ENCODE results near the gene MAST2.

The MAST2 gene

DNA sequence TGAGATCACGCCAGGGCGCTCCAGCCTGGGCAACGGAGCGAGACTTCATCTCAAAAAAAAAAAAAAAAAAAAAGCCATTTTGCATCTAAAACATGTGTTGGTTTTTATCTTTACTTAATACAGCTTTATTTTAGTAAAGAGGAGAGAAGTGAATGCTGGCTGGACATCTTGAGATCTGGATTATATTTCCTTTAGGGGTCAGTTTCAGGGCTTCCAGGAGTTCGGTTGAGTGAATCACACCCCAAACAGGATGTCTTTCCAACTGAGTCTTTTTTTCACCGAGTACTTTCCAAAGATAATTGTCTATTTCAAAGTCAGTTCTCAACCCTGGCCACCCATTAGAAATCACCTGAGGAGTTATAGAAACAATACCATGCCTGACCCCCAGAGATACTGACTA lies 36.4 kb upstream of the MAST2 start:
- H4K8ac ChIP-seq (ENCODE audit: low read depth, low read length): no peak overlapping the region
- no peak overlapping the region for H2BK5ac ChIP-seq (ENCODE audit: low read depth, low read length, poor library complexity)
- H2BK12ac ChIP-seq (ENCODE audit: low read length): no peak overlapping the region
- no peak overlapping the region for H3K27ac ChIP-seq (ENCODE audit: low read depth, low read length)
- no peak overlapping the region for H2AK5ac ChIP-seq (ENCODE audit: low read length)
- H3K79me2 ChIP-seq (ENCODE audit: control insufficient read depth, insufficient read depth, low read length, poor library complexity): no peaks in the 10 kb centered on the region
- no peak overlapping the region for H2AFZ ChIP-seq (ENCODE audit: insufficient read depth, low read length, poor library complexity)
- H4K91ac ChIP-seq (ENCODE audit: low read depth, low read length): no peak overlapping the region
- H2BK120ac ChIP-seq (ENCODE audit: insufficient read depth, low read length, poor library complexity): no peak overlapping the region
- WGBS (ENCODE audit: extremely low coverage, insufficient coverage, insufficient read length): no CpG with 5 or more reads among the region's 6 CpGs
- H3K23ac ChIP-seq (ENCODE audit: low read length): no peak overlapping the region
- H3K9me3 ChIP-seq (ENCODE audit: insufficient read depth, low read depth, low read length): no peaks in the 10 kb centered on the region
- no peak overlapping the region for H3K4me2 ChIP-seq (ENCODE audit: low read length)
- peaks cover 0 to 2% of the 10 kb centered on the region in 2 experiments for H3K4me1 ChIP-seq (ENCODE audit: control insufficient read depth in 1 of 2, insufficient read depth in 2 of 2, low read length in 2 of 2)
- H3K14ac ChIP-seq (ENCODE audit: low read length): no peak overlapping the region
- H3K18ac ChIP-seq (ENCODE audit: low read length): no peak overlapping the region
- no peak overlapping the region for H3K9ac ChIP-seq (ENCODE audit: low read length)
- no peaks in the 10 kb centered on the region for H3K27me3 ChIP-seq (ENCODE audit: insufficient read depth, low read length)
- H3K36me3 ChIP-seq (ENCODE audit: control insufficient read depth in 1 of 2, insufficient read depth in 2 of 2, low read length in 2 of 2): no peaks in the 10 kb centered on the region
- no peak for DNase-seq
- no peak overlapping the region for H3K4ac ChIP-seq (ENCODE audit: low read depth, low read length)
- no peak overlapping the region for H3K4me3 ChIP-seq (ENCODE audit: low read depth, low read length)
- H4K12ac ChIP-seq (ENCODE audit: low read depth, low read length): no peak overlapping the region
- H3K79me1 ChIP-seq (ENCODE audit: low read length): no peaks in the 10 kb centered on the region

DNA sequence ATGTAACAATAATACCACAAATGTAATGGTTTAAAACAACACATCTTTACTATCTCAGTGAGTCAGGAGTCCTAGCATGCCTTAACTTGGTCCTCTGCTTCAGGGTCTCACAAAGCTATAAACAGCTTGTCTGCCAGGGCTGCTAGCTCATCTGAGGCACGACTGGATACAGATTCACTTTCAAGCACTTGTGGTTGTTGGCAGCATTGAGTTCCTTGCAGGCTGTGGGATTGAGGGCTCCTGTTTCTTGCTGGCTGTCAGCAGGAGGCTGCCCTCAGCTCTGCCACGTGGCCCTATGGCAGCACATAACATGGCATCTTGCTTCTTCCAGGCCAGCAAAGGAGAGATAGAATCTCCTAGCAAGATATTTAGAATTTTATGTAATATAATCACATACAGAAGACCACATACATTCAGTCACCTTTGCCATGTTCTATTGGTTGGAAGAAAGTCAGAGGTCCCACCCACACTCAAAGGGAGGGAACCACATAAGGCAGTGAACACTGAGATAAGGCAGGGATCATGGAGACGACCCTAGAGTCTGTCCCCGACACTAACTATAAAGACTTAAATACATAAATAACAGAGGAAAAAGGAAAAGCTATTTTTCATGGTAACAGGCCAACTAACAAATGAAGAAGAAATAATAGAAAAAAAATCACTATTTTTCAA lies 34.0 kb upstream of the MAST2 start:
- Histone ChIP-seq H3K4me3 (ENCODE audit: low read depth, low read length) (no peak overlapping the region), H4K8ac (ENCODE audit: low read depth, low read length) (no peak overlapping the region), H4K12ac (ENCODE audit: low read depth, low read length) (no peak overlapping the region), H4K91ac (ENCODE audit: low read depth, low read length) (no peak overlapping the region), H3K14ac (ENCODE audit: low read length) (no peak overlapping the region), H3K4me1 (ENCODE audit: control insufficient read depth in 1 of 2, insufficient read depth in 2 of 2, low read length in 2 of 2) (peaks cover 0 to 2% of the 10 kb centered on the region in 2 experiments), H2AK5ac (ENCODE audit: low read length) (no peak overlapping the region), H3K27me3 (ENCODE audit: insufficient read depth, low read length) (no peaks in the 10 kb centered on the region), H3K18ac (ENCODE audit: low read length) (no peak overlapping the region), H2BK120ac (ENCODE audit: insufficient read depth, low read length, poor library complexity) (no peak overlapping the region), H2AFZ (ENCODE audit: insufficient read depth, low read length, poor library complexity) (no peak overlapping the region), H3K79me2 (ENCODE audit: control insufficient read depth, insufficient read depth, low read length, poor library complexity) (no peaks in the 10 kb centered on the region), H3K9me3 (ENCODE audit: insufficient read depth, low read depth, low read length) (no peaks in the 10 kb centered on the region), H2BK5ac (ENCODE audit: low read depth, low read length, poor library complexity) (no peak overlapping the region), H3K9ac (ENCODE audit: low read length) (no peak overlapping the region), H2BK12ac (ENCODE audit: low read length) (no peak overlapping the region), H3K79me1 (ENCODE audit: low read length) (no peaks in the 10 kb centered on the region), H3K36me3 (ENCODE audit: control insufficient read depth in 1 of 2, insufficient read depth in 2 of 2, low read length in 2 of 2) (no peaks in the 10 kb centered on the region), H3K23ac (ENCODE audit: low read length) (no peak overlapping the region), H3K4me2 (ENCODE audit: low read length) (no peak overlapping the region), H3K27ac (ENCODE audit: low read depth, low read length) (no peak overlapping the region), H3K4ac (ENCODE audit: low read depth, low read length) (no peak overlapping the region)
- no CpG with 5 or more reads among the region's 4 CpGs for WGBS (ENCODE audit: extremely low coverage, insufficient coverage, insufficient read length)
- DNase-seq: no peak

DNA sequence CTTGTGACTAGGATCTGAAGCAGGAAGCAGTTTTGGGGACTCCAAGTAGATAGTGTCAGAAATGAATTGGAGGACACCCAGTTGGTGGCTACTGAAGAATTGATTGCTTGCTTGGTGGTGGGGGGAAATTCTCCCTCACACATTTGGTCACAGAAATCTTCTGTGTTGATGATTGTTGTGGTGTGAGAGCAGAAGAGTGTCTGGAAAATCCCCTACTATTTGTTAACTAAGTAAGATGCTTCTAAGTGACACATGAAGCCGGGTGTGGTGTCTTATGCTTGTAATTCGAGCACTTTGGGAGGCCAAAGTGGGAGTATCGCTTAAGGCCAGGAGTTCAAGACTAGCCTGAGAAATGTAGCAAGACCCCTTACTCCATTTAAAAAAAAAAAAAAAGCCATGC lies 30.4 kb upstream of the MAST2 start:
- no CpG with 5 or more reads among the region's 3 CpGs for WGBS (ENCODE audit: extremely low coverage, insufficient coverage, insufficient read length)
- Histone ChIP-seq H3K9me3 (ENCODE audit: insufficient read depth, low read depth, low read length) (no peaks in the 10 kb centered on the region), H4K12ac (ENCODE audit: low read depth, low read length) (no peak overlapping the region), H3K23ac (ENCODE audit: low read length) (no peak overlapping the region), H3K4me3 (ENCODE audit: low read depth, low read length) (no peak overlapping the region), H3K14ac (ENCODE audit: low read length) (no peak overlapping the region), H2AK5ac (ENCODE audit: low read length) (no peak overlapping the region), H4K8ac (ENCODE audit: low read depth, low read length) (no peak overlapping the region), H3K36me3 (ENCODE audit: control insufficient read depth in 1 of 2, insufficient read depth in 2 of 2, low read length in 2 of 2) (no peaks in the 10 kb centered on the region), H2BK12ac (ENCODE audit: low read length) (no peak overlapping the region), H2BK5ac (ENCODE audit: low read depth, low read length, poor library complexity) (no peak overlapping the region), H3K27ac (ENCODE audit: low read depth, low read length) (no peak overlapping the region), H4K91ac (ENCODE audit: low read depth, low read length) (no peak overlapping the region), H3K79me1 (ENCODE audit: low read length) (no peaks in the 10 kb centered on the region), H2BK120ac (ENCODE audit: insufficient read depth, low read length, poor library complexity) (no peak overlapping the region), H2AFZ (ENCODE audit: insufficient read depth, low read length, poor library complexity) (no peak overlapping the region), H3K79me2 (ENCODE audit: control insufficient read depth, insufficient read depth, low read length, poor library complexity) (no peaks in the 10 kb centered on the region), H3K18ac (ENCODE audit: low read length) (no peak overlapping the region), H3K27me3 (ENCODE audit: insufficient read depth, low read length) (no peaks in the 10 kb centered on the region), H3K9ac (ENCODE audit: low read length) (no peak overlapping the region), H3K4me1 (ENCODE audit: control insufficient read depth in 1 of 2, insufficient read depth in 2 of 2, low read length in 2 of 2) (no peaks in the 10 kb centered on the region), H3K4me2 (ENCODE audit: low read length) (no peak overlapping the region), H3K4ac (ENCODE audit: low read depth, low read length) (no peak overlapping the region)
- DNase-seq: no peak

DNA sequence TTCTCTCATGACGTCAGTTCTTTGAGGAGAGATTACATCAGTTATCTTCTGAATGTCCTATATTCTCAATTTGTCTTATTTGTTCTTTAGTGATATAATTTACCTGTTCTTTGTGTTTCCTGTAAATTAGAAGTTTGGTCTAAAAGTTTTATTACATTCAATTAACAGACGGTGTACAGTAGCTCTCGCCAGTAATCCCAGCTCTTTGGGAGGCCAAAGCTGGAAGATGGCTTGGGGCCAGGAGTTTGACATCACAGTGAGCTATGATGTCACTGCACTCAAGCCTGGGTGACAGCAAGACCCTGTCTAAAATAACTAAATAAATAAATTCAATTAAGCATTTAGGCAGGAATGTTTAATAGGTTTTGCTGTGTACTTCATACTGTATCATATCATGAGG lies 27.6 kb upstream of the MAST2 start:
- DNase-seq: no peak
- Histone ChIP-seq H4K91ac (ENCODE audit: low read depth, low read length) (no peak overlapping the region), H3K27me3 (ENCODE audit: insufficient read depth, low read length) (no peaks in the 10 kb centered on the region), H2BK120ac (ENCODE audit: insufficient read depth, low read length, poor library complexity) (no peak overlapping the region), H2BK12ac (ENCODE audit: low read length) (no peak overlapping the region), H3K4me1 (ENCODE audit: control insufficient read depth in 1 of 2, insufficient read depth in 2 of 2, low read length in 2 of 2) (no peaks in the 10 kb centered on the region), H2AK5ac (ENCODE audit: low read length) (no peak overlapping the region), H3K4me2 (ENCODE audit: low read length) (no peak overlapping the region), H3K79me2 (ENCODE audit: control insufficient read depth, insufficient read depth, low read length, poor library complexity) (no peaks in the 10 kb centered on the region), H2AFZ (ENCODE audit: insufficient read depth, low read length, poor library complexity) (no peak overlapping the region), H3K18ac (ENCODE audit: low read length) (no peak overlapping the region), H2BK5ac (ENCODE audit: low read depth, low read length, poor library complexity) (no peak overlapping the region), H4K12ac (ENCODE audit: low read depth, low read length) (no peak overlapping the region), H3K4me3 (ENCODE audit: low read depth, low read length) (no peak overlapping the region), H3K9ac (ENCODE audit: low read length) (no peak overlapping the region), H3K9me3 (ENCODE audit: insufficient read depth, low read depth, low read length) (no peaks in the 10 kb centered on the region), H3K23ac (ENCODE audit: low read length) (no peak overlapping the region), H3K79me1 (ENCODE audit: low read length) (no peaks in the 10 kb centered on the region), H3K36me3 (ENCODE audit: control insufficient read depth in 1 of 2, insufficient read depth in 2 of 2, low read length in 2 of 2) (no peaks in the 10 kb centered on the region), H4K8ac (ENCODE audit: low read depth, low read length) (no peak overlapping the region), H3K27ac (ENCODE audit: low read depth, low read length) (no peak overlapping the region), H3K4ac (ENCODE audit: low read depth, low read length) (no peak overlapping the region), H3K14ac (ENCODE audit: low read length) (no peak overlapping the region)
- no CpG with 5 or more reads among the region's 3 CpGs for WGBS (ENCODE audit: extremely low coverage, insufficient coverage, insufficient read length)
